H1 (cell line): ENCODE results near the gene VEGFC. TPM values are rescaled to one million over a fixed set of nuclear protein-coding genes. Genes with fewer than 3 reads are reported as not detected.

Experiments used
- SP4 ChIP-seq: IDR thresholded peaks from 2 replicates; pipeline ENCODE4 v1.6.1; 2012; ENCODE audit warnings: low read length, inconsistent platforms
- polyA plus RNA-seq, 7 experiments: library from polyadenylated mRNA; depleted of rRNA in 3 of 7; stranded (reverse) in 5 of 7; unstranded in 2 of 7; fragments of >200 nt in 5 of 7; fragments of 200-250 nt in 2 of 7; gene quantifications; 1 replicate in 5 of 7; 2 replicates in 1 of 7; 4 replicates in 1 of 7; pipeline versions ENCODE4 v1.2.1 to v1.2.3, GENCODE V29; 2011 to 2013; ENCODE audit warnings: missing spikeins in 2 of 7, mixed read lengths in 2 of 7
- total RNA-seq: library from RNA; stranded (reverse); fragmentation: NEBNext Ultra II Directional; extraction: Animal tissue kit (Norgen Biotek cat#: 25700); gene quantifications from 2 replicates; pipeline ENCODE4 v1.2.1, GENCODE V29; 2021

Gene VEGFC
- total and polyA plus RNA-seq, 2 of the 8 experiments (the other 6 are each of a cell fraction or from before 2014, with no cell fraction given), result 0.53 to 1.4 TPM

DNA sequence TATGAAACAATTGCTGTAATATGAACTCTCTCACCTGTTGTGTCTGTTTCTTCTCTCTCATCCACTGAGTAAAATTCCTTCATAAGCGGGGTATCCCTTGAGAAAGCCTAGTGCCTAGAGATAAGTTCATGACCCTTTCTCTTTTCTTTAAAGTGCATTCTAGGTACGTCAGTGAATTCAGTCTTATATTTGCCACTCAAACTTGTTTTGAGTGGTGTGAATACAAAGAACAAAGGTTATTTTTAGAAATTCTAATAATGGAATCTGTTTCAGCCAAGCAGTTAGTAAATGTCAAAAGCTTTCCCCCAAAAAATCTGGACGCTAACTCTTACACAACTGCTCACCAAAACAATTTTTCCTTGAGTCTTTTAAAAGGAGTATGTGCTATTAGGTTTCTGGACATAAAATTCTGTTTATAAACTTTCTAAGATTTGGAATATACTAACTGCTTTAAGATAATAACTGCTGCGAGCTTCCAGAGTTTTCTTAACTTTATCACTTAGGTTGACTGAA, 112.0 kb downstream of the VEGFC start (continued):
- no peak for TF ChIP-seq SP4
